CD4-positive, CD25-positive, alpha-beta regulatory T cell (primary cell): ENCODE results near the gene PDGFD. TPM values are rescaled to one million over a fixed set of nuclear protein-coding genes. Genes with fewer than 3 reads are reported as not detected.
A peak's percentile ranks its signal among the peaks of the same experiment; 100 is the strongest.

ENCODE experiments used
- ATAC-seq, 2 donors: fragments of 150-1000 bp; cut with Tn5 transposase; one replicate each; pipeline ENCODE4 v1.10.0; 2021; ENCODE audit warnings: low read depth in 2 of 2, moderate number of reproducible peaks in 2 of 2, moderate library complexity in 1 of 2
- DNase-seq, 3 donors: peaks; one replicate each; pipeline versions ENCODE4 v3.0.0 to v3.0.0-alpha.2; 2012 to 2022; ENCODE audit warnings: mixed read lengths in 1 of 3
- H3K27ac ChIP-seq: one replicate; pipeline ENCODE4 v1.7.0; 2013; ENCODE audit warnings: mild to moderate bottlenecking, low read length; ENCODE audit not compliant: insufficient read depth, poor library complexity, severe bottlenecking
- H3K27me3 ChIP-seq: one replicate; pipeline ENCODE4 v1.7.0; 2013; ENCODE audit warnings: low read length; ENCODE audit not compliant: control insufficient read depth, insufficient read depth
- H3K36me3 ChIP-seq: one replicate; pipeline ENCODE4 v1.7.0; 2013; ENCODE audit warnings: mild to moderate bottlenecking, low read length, moderate library complexity; ENCODE audit not compliant: control insufficient read depth, insufficient read depth
- H3K4me1 ChIP-seq: 2 replicates; pipeline ENCODE4 v1.7.0; 2013; ENCODE audit warnings: mild to moderate bottlenecking, low read length; ENCODE audit not compliant: insufficient read depth, control insufficient read depth, poor library complexity, severe bottlenecking
- H3K4me3 ChIP-seq: one replicate; pipeline ENCODE4 v1.7.0; 2013; ENCODE audit warnings: low read depth, mild to moderate bottlenecking, low read length, moderate library complexity
- H3K9me3 ChIP-seq, 2 experiments: 1 replicate in 1 of 2; 2 replicates in 1 of 2; pipeline ENCODE4 v1.7.0; 2013; ENCODE audit warnings: low read length in 2 of 2, mild to moderate bottlenecking in 1 of 2, moderate library complexity in 1 of 2; ENCODE audit not compliant: control insufficient read depth in 2 of 2
- H3K27ac Mint-ChIP-seq, 3 donors: one replicate each; pipeline ENCODE4 v1.8.0; 2020 to 2022; ENCODE audit warnings: mild to moderate bottlenecking in 3 of 3, mixed read lengths in 3 of 3, moderate library complexity in 2 of 3
- H3K27me3 Mint-ChIP-seq: one replicate; pipeline ENCODE4 v1.8.0; 2022; ENCODE audit warnings: mild to moderate bottlenecking, mixed read lengths
- H3K36me3 Mint-ChIP-seq: one replicate; pipeline ENCODE4 v1.8.0; 2020; ENCODE audit warnings: mixed read lengths
- H3K4me1 Mint-ChIP-seq, 4 donors: one replicate each; pipeline ENCODE4 v1.8.0; 2020 to 2022; ENCODE audit warnings: mixed read lengths in 4 of 4, mild to moderate bottlenecking in 1 of 4
- H3K4me3 Mint-ChIP-seq, 4 donors: one replicate each; pipeline ENCODE4 v1.8.0; 2020 to 2022; ENCODE audit warnings: mild to moderate bottlenecking in 4 of 4, mixed read lengths in 4 of 4, moderate library complexity in 3 of 4
- H3K9me3 Mint-ChIP-seq, 7 donors: one replicate each; pipeline ENCODE4 v1.8.0; 2020 to 2022; ENCODE audit warnings: mixed read lengths in 7 of 7, mild to moderate bottlenecking in 3 of 7, moderate library complexity in 2 of 7
- polyA plus RNA-seq, 4 donors: library from polyadenylated mRNA; unstranded; fragments of 300-500 nt; fragmentation: Illumina TruSeq; gene quantifications; one replicate each; pipeline ENCODE4 v1.2.3, GENCODE V29; 2021
- total RNA-seq: library from RNA; stranded (reverse); gene quantifications from one replicate; pipeline ENCODE4 v1.2.3, GENCODE V29; 2022

The PDGFD gene
- total and polyA plus RNA-seq, 5 donors from 2014 or later, result 0.05 TPM; not detected in 4

DNA sequence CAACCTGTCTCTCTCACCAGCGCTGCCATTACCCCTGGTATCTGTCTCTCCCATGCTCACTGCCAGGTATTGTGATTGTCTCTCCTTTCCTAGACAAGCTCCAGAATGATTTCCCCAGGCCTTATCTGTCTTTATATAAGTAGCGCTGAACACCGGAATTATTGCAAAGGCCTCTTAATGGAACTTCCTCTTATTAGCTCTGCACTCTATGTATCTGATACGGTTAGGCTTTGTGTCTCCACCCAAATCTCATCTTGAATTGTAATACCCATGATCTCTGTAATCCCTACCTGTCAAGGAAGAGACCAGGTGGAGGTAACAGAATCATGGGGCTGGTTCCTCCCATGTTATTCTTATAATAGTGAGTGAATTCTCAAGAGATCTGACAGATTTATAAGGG lies 88.2 kb downstream of the PDGFD start:
- Mint-ChIP-seq H3K36me3 (no peaks in the 10 kb centered on the region), H3K4me3 (no peak overlapping the region), H3K27ac (no peak overlapping the region), H3K27me3 (no peaks in the 10 kb centered on the region), H3K4me1 (no peaks in the 10 kb centered on the region), H3K9me3 (peaks cover 0 to 3% (median 0%) of the 10 kb centered on the region in 7 donors)
- H3K9me3 ChIP-seq, result no peaks in the 10 kb centered on the region
- H3K27me3 ChIP-seq, result peaks cover 2% of the 10 kb centered on the region
- H3K4me1 ChIP-seq, result no peaks in the 10 kb centered on the region
- DNase-seq (no peak), ATAC-seq (no peak)
- no peaks in the 10 kb centered on the region for H3K36me3 ChIP-seq
- H3K4me3 ChIP-seq, result no peak overlapping the region
- no peak overlapping the region for H3K27ac ChIP-seq

DNA sequence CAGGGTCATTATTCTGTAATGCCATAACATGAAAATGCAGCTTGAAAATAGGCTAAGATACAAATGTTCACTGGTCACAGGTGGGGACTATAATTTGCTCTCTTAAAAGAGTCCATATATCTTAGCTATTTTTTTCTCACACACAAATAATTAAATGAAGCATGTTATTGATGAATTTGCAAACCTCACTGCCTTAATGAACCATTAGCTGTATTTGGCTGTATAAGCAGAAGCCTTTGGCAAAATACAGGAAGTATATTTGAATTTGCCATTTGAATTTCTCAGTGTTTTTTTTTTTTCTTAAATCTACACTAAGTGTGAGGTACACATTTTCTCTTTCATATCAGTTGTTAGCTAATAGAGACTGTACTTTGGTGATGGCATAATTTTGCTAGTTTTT lies 88.9 kb downstream of the PDGFD start:
- H3K27ac Mint-ChIP-seq, result no peak overlapping the region
- no peak for DNase-seq
- H3K4me3 Mint-ChIP-seq, result no peak overlapping the region
- H3K27ac ChIP-seq, result no peak overlapping the region
- H3K27me3 ChIP-seq, result peaks cover 2% of the 10 kb centered on the region
- H3K36me3 ChIP-seq, result no peaks in the 10 kb centered on the region
- H3K4me1 ChIP-seq, result no peaks in the 10 kb centered on the region
- no peaks in the 10 kb centered on the region for H3K9me3 ChIP-seq
- H3K27me3 Mint-ChIP-seq, result no peaks in the 10 kb centered on the region
- no peak overlapping the region for H3K4me3 ChIP-seq
- peaks cover 0 to 3% (median 0%) of the 10 kb centered on the region in 7 donors for H3K9me3 Mint-ChIP-seq
- ATAC-seq, result no peak
- no peaks in the 10 kb centered on the region for H3K36me3 Mint-ChIP-seq
- no peaks in the 10 kb centered on the region for H3K4me1 Mint-ChIP-seq

DNA sequence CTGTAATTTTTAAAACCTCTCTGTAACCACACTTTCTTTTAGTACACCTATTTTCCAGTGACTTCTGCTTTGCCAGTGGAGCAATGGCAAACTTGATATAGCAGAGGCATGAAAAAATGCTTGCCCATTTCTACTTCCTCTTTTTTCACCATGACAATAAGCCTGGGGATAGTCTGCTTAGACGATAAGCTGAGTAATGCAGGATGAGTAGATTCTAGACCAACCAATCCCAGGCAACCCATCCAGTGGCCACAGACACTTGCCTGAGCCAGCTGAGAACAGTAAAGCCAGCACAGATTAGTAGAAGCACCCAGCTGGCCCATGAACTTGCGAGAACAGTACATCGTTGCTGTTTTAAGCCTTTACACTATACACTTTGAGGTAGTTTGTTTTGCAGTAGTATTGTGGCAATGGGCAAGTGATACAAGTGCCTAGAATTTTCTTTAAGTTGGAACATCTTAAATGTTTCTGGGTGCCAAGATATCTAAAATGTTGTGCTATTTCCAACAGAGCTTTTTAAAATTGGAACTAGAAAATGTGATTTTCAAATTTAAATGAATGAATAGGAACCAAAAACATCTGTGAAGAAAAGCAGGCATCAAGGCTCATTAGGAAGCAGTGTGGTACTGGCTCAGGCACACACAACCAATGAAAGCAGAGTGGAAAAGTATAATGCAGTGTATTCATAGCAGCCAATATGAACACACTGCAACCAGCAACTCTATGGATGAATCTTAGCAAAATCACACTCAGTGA lies 89.8 kb downstream of the PDGFD start:
- Histone ChIP-seq H3K36me3 (no peaks in the 10 kb centered on the region), H3K4me1 (no peaks in the 10 kb centered on the region), H3K27ac (no peak overlapping the region), H3K4me3 (no peak overlapping the region), H3K27me3 (peaks cover 2% of the 10 kb centered on the region), H3K9me3 (no peaks in the 10 kb centered on the region)
- H3K27me3 Mint-ChIP-seq, result no peaks in the 10 kb centered on the region
- H3K4me1 Mint-ChIP-seq, result no peaks in the 10 kb centered on the region
- DNase-seq (no peak), ATAC-seq (peak in 1 of 2 donors; percentile 41)
- no peak overlapping the region for H3K4me3 Mint-ChIP-seq
- H3K27ac Mint-ChIP-seq, result no peak overlapping the region
- H3K9me3 Mint-ChIP-seq, result peaks cover 0 to 3% (median 0%) of the 10 kb centered on the region in 7 donors
- no peaks in the 10 kb centered on the region for H3K36me3 Mint-ChIP-seq

DNA sequence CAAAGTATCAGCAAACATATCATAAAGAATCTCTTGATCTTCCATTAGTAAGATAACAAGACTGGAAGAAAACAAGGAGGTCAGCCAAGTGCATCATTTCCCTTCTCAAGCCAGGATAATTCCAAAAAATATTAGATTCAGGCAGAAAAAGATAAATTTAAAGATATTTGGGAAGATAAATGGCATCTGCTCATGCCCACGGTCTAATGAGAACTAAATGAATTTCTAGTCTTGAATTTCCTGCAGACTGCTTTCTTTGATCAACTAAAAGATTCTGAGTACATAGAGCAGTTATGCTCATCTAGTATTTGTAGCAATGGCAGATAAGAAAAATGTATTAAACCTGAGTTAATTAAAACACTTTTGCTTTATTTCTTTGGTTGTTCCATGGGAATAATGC lies 96.4 kb downstream of the PDGFD start:
- H3K27ac Mint-ChIP-seq, result no peak overlapping the region
- no peaks in the 10 kb centered on the region for H3K27me3 Mint-ChIP-seq
- peaks cover 0 to 8% (median 0%) of the 10 kb centered on the region in 7 donors for H3K9me3 Mint-ChIP-seq
- Histone ChIP-seq H3K4me1 (no peaks in the 10 kb centered on the region), H3K36me3 (no peaks in the 10 kb centered on the region), H3K9me3 (no peaks in the 10 kb centered on the region), H3K27me3 (no peaks in the 10 kb centered on the region), H3K27ac (no peak overlapping the region), H3K4me3 (no peak overlapping the region)
- ATAC-seq, result no peak
- no peak for DNase-seq
- H3K4me1 Mint-ChIP-seq, result no peaks in the 10 kb centered on the region
- no peak overlapping the region for H3K4me3 Mint-ChIP-seq
- H3K36me3 Mint-ChIP-seq, result no peaks in the 10 kb centered on the region

DNA sequence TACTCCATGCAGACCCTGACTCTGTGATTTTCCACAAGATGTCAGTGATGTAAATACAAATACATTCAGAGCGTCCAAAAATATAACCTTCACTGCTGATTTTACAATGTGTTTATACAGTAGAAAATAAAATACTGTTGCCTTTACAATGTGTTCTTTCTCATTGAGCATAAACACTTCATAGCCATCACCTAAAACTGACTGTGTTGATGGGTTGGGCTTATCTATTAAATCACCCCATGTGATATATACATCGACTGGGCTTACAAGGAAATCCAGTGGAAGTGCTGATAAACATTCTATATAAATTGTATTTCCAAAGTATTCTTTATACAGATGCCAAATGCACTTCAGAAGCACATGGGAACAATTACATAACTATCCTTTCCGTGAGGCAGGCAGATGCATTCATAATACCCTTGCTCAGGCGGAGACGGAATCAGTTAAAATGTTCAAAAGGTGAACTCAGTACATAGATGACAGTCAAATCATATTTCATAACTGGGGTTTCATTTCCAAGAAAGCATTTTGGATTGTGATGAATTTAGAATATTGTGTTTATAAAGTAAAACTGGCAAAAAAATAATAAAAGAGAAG lies 99.8 kb downstream of the PDGFD start:
- Histone ChIP-seq H3K9me3 (no peaks in the 10 kb centered on the region), H3K27me3 (no peaks in the 10 kb centered on the region), H3K27ac (no peak overlapping the region), H3K4me1 (no peaks in the 10 kb centered on the region), H3K4me3 (no peak overlapping the region), H3K36me3 (no peaks in the 10 kb centered on the region)
- Mint-ChIP-seq H3K9me3 (peaks cover 0 to 8% (median 0%) of the 10 kb centered on the region in 7 donors), H3K36me3 (no peaks in the 10 kb centered on the region), H3K4me1 (no peaks in the 10 kb centered on the region), H3K4me3 (no peak overlapping the region), H3K27me3 (no peaks in the 10 kb centered on the region), H3K27ac (no peak overlapping the region)
- no peak for DNase-seq
- no peak for ATAC-seq

DNA sequence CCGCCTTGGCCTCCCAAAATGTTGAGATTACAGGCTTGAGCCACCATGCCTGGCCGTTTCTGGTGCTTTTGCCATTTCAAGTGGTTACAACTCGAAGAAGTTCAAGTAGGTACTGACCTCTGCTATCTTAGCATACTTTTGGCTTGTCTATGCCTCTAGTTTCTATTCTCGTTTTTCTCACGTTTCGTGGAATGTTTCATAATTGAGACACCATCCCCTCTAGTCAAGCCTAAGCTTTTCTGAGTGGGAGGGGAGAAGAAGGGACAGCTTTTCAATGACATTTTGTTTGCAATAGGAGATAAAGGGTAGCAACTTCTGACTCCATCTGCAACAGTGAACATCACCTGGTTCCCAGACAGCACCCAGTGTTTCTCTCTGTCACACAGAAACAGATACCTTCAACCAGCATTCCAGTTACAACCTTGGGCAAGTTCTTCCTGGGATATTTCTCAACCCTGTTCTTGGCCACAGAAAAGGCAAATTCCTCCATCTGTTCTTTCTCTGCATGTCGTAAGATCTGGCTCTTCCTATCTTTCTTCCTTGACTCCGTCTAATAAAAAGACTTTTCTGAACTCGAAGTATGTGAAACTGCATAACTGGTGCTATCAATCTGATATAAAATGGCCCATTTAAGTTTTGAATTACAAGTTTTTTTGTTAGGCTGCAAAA lies 102.0 kb downstream of the PDGFD start:
- Mint-ChIP-seq H3K9me3 (peaks cover 0 to 5% (median 0%) of the 10 kb centered on the region in 7 donors), H3K4me3 (no peak overlapping the region), H3K27ac (no peak overlapping the region), H3K36me3 (no peaks in the 10 kb centered on the region), H3K4me1 (no peaks in the 10 kb centered on the region), H3K27me3 (no peaks in the 10 kb centered on the region)
- H3K27me3 ChIP-seq, result no peaks in the 10 kb centered on the region
- no peaks in the 10 kb centered on the region for H3K36me3 ChIP-seq
- no peaks in the 10 kb centered on the region for H3K9me3 ChIP-seq
- H3K27ac ChIP-seq, result no peak overlapping the region
- ATAC-seq (no peak), DNase-seq (no peak)
- H3K4me1 ChIP-seq, result no peaks in the 10 kb centered on the region
- H3K4me3 ChIP-seq, result no peak overlapping the region

DNA sequence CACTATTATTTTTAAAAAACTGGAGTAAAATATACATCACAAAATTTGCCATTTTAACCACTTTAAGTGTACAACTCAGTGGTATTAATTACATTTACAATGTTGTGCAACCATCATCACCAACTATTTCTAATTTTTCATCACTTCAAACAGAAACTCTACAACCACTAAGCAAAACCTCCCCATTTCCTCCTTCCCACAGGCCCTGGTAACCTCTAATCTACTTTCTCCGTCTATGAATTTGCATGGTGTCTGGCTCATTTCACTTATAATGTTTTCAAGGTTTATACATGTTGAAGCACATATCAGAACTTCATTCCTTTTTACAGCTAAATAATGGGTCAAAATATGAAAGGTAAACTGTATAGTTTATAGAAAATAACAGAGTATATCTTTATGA lies 103.1 kb downstream of the PDGFD start:
- H3K27me3 Mint-ChIP-seq, result no peaks in the 10 kb centered on the region
- H3K36me3 Mint-ChIP-seq, result no peaks in the 10 kb centered on the region
- DNase-seq (no peak), ATAC-seq (no peak)
- no peak overlapping the region for H3K4me3 Mint-ChIP-seq
- no peaks in the 10 kb centered on the region for H3K36me3 ChIP-seq
- H3K27ac Mint-ChIP-seq, result no peak overlapping the region
- no peaks in the 10 kb centered on the region for H3K9me3 ChIP-seq
- no peak overlapping the region for H3K4me3 ChIP-seq
- H3K27me3 ChIP-seq, result no peaks in the 10 kb centered on the region
- no peaks in the 10 kb centered on the region for H3K4me1 Mint-ChIP-seq
- no peak overlapping the region for H3K27ac ChIP-seq
- H3K9me3 Mint-ChIP-seq, result peaks cover 0 to 5% (median 0%) of the 10 kb centered on the region in 7 donors
- no peaks in the 10 kb centered on the region for H3K4me1 ChIP-seq
